H9 (cell line): ENCODE data around the gene POLDIP3. TPM values are rescaled to one million over a fixed set of nuclear protein-coding genes. Genes with fewer than 3 reads are reported as not detected.
"Not testable (repeated sequence)": the region's sequence is repeated elsewhere in the genome, so short reads cannot be mapped to it uniquely, and the experiment has no call there.

Experiments
- DNase-seq: peaks from one replicate; pipeline ENCODE4 v3.0.0-alpha.2; 2017
- H2AFZ ChIP-seq: one replicate; pipeline ENCODE4 v1.6.1; 2013; ENCODE audit warnings: mild to moderate bottlenecking, low read length, control low read depth, moderate library complexity
- H2AK5ac ChIP-seq: 2 replicates; pipeline ENCODE4 v1.6.1; 2013; ENCODE audit warnings: low read length, control low read depth, mixed read lengths; ENCODE audit not compliant: insufficient read length
- H2BK120ac ChIP-seq: one replicate; pipeline ENCODE4 v1.6.1; 2013; ENCODE audit warnings: low read depth, mild to moderate bottlenecking, low read length, control low read depth, inconsistent platforms; ENCODE audit not compliant: poor library complexity, severe bottlenecking
- H2BK12ac ChIP-seq: 2 replicates; pipeline ENCODE4 v1.6.1; 2013; ENCODE audit warnings: low read length, control low read depth, mixed read lengths, low read depth; ENCODE audit not compliant: insufficient read length
- H2BK15ac ChIP-seq: 2 replicates; pipeline ENCODE4 v1.6.1; 2013; ENCODE audit warnings: low read depth, low read length, control low read depth
- H2BK20ac ChIP-seq: one replicate; pipeline ENCODE4 v1.6.1; 2013; ENCODE audit warnings: low read depth, mild to moderate bottlenecking, low read length, control low read depth, inconsistent platforms; ENCODE audit not compliant: poor library complexity, severe bottlenecking
- H2BK5ac ChIP-seq: 2 replicates; pipeline ENCODE4 v1.6.1; 2013; ENCODE audit warnings: low read length, control low read depth, mixed read lengths; ENCODE audit not compliant: insufficient read length
- H3K14ac ChIP-seq: 2 replicates; pipeline ENCODE4 v1.6.1; 2013; ENCODE audit warnings: low read length, control low read depth; ENCODE audit not compliant: insufficient read depth
- H3K18ac ChIP-seq: 2 replicates; pipeline ENCODE4 v1.6.1; 2013; ENCODE audit warnings: low read depth, mild to moderate bottlenecking, mixed read lengths, low read length, control low read depth; ENCODE audit not compliant: insufficient read length
- H3K23ac ChIP-seq: 2 replicates; pipeline ENCODE4 v1.6.1; 2013; ENCODE audit warnings: low read length, control low read depth, mixed read lengths, low read depth; ENCODE audit not compliant: insufficient read length
- H3K23me2 ChIP-seq: 2 replicates; pipeline ENCODE4 v1.6.1; 2013; ENCODE audit warnings: low read depth, mild to moderate bottlenecking, mixed read lengths, low read length, control low read depth; ENCODE audit not compliant: insufficient read length, poor library complexity, severe bottlenecking
- H3K27ac ChIP-seq: 2 replicates; pipeline ENCODE4 v1.5.1; 2013; ENCODE audit warnings: low read length, control low read depth, mixed read lengths, low read depth; ENCODE audit not compliant: insufficient read length
- H3K27me3 ChIP-seq: 2 replicates; pipeline ENCODE4 v1.6.1; 2013; ENCODE audit warnings: low read length, control low read depth, inconsistent platforms; ENCODE audit not compliant: insufficient read depth
- H3K4ac ChIP-seq: 2 replicates; pipeline ENCODE4 v1.6.1; 2013; ENCODE audit warnings: low read depth, mild to moderate bottlenecking, control low read depth, inconsistent platforms, low read length, moderate library complexity
- H3K4me1 ChIP-seq: 2 replicates; pipeline ENCODE4 v1.6.1; 2013; ENCODE audit warnings: low read length, control low read depth, inconsistent platforms; ENCODE audit not compliant: insufficient read depth
- H3K4me2 ChIP-seq: 2 replicates; pipeline ENCODE4 v1.6.1; 2013; ENCODE audit warnings: low read length, control low read depth, mixed read lengths; ENCODE audit not compliant: insufficient read length, insufficient read depth
- H3K56ac ChIP-seq: 2 replicates; pipeline ENCODE4 v1.6.1; 2013; ENCODE audit warnings: low read depth, mild to moderate bottlenecking, mixed read lengths, low read length, control low read depth; ENCODE audit not compliant: insufficient read length
- H3K79me1 ChIP-seq: 2 replicates; pipeline ENCODE4 v1.6.1; 2013; ENCODE audit warnings: low read depth, mild to moderate bottlenecking, moderate library complexity, low read length, control low read depth, inconsistent platforms; ENCODE audit not compliant: insufficient read depth, poor library complexity, severe bottlenecking
- H3K79me2 ChIP-seq: 2 replicates; pipeline ENCODE4 v1.6.1; 2013; ENCODE audit warnings: low read length, control low read depth, inconsistent platforms; ENCODE audit not compliant: insufficient read depth
- H3K9ac ChIP-seq: 2 replicates; pipeline ENCODE4 v1.6.1; 2013; ENCODE audit warnings: low read length, control low read depth, mixed read lengths; ENCODE audit not compliant: insufficient read length; ENCODE audit errors: extremely low read depth
- H3K9me3 ChIP-seq: one replicate; pipeline ENCODE4 v1.6.1; 2013; ENCODE audit warnings: low read depth, low read length, inconsistent platforms; ENCODE audit not compliant: control insufficient read depth
- H3T11ph ChIP-seq: one replicate; pipeline ENCODE4 v1.6.1; 2013; ENCODE audit warnings: mild to moderate bottlenecking, low read length, control low read depth, inconsistent platforms
- H4K20me1 ChIP-seq: one replicate; pipeline ENCODE4 v1.6.1; 2013; ENCODE audit not compliant: control insufficient read depth, insufficient read length, insufficient read depth
- H4K5ac ChIP-seq: 2 replicates; pipeline ENCODE4 v1.6.1; 2013; ENCODE audit warnings: low read depth, mild to moderate bottlenecking, mixed read lengths, low read length, control low read depth; ENCODE audit not compliant: insufficient read length
- H4K8ac ChIP-seq: replicated peaks from 2 replicates; pipeline ENCODE4 v1.6.1; 2013; ENCODE audit warnings: low read length, control low read depth, mixed read lengths, low read depth; ENCODE audit not compliant: insufficient read length
- H4K91ac ChIP-seq: 2 replicates; pipeline ENCODE4 v1.6.1; 2013; ENCODE audit warnings: low read depth, mild to moderate bottlenecking, moderate library complexity, mixed read lengths, low read length, control low read depth; ENCODE audit not compliant: insufficient read length
- H3K27ac Mint-ChIP-seq, 3 experiments: 2 replicates in 2 of 3; 3 replicates in 1 of 3; pipeline ENCODE4 v1.8.0; 2020 to 2021; ENCODE audit warnings: mixed read lengths in 3 of 3, mild to moderate bottlenecking in 1 of 3, moderate library complexity in 1 of 3
- H3K27me3 Mint-ChIP-seq: 2 replicates; pipeline ENCODE4 v1.8.0; 2021; ENCODE audit warnings: low read depth, mild to moderate bottlenecking, moderate library complexity, mixed read lengths
- H3K36me3 Mint-ChIP-seq, 3 experiments: 2 replicates in 2 of 3; 3 replicates in 1 of 3; pipeline ENCODE4 v1.8.0; 2020 to 2021; ENCODE audit warnings: low read depth in 3 of 3, mixed read lengths in 3 of 3; ENCODE audit not compliant: insufficient read depth in 1 of 3
- H3K4me1 Mint-ChIP-seq, 2 experiments: 2 replicates each; pipeline ENCODE4 v1.8.0; 2020; ENCODE audit warnings: mixed read lengths in 2 of 2
- H3K4me3 Mint-ChIP-seq, 2 experiments: 2 replicates in 1 of 2; 3 replicates in 1 of 2; pipeline ENCODE4 v1.8.0; 2020 to 2021; ENCODE audit warnings: mild to moderate bottlenecking in 2 of 2, mixed read lengths in 2 of 2, moderate library complexity in 1 of 2
- H3K9me3 Mint-ChIP-seq, 2 experiments: 2 replicates in 1 of 2; 3 replicates in 1 of 2; pipeline ENCODE4 v1.8.0; 2020; ENCODE audit warnings: mild to moderate bottlenecking in 2 of 2, mixed read lengths in 2 of 2, moderate library complexity in 1 of 2
- CTCF ChIP-seq: fragments of 200-600 bp; sonication (generic); conservative IDR thresholded peaks from 3 replicates; pipeline ENCODE4 v1.8.0; 2021; ENCODE audit warnings: antibody characterized with exemption, mild to moderate bottlenecking
- WGBS: extraction: QIAGEN DNeasy Blood & Tissue Kit; methylation state at CpG from one replicate; pipeline ENCODE4 v1.1.7; 2013; ENCODE audit warnings: missing lambda C conversion rate, low lambda C conversion rate, mixed read lengths; ENCODE audit not compliant: insufficient read length; ENCODE audit errors: extremely low coverage; 5-methylcytosine and 5-hydroxymethylcytosine counted together
- total RNA-seq: library from RNA; stranded (reverse); gene quantifications from 2 replicates; pipeline ENCODE4 v1.2.1, GENCODE V29; 2021

POLDIP3 gene
- total RNA-seq, 1 experiment from 2014 or later: 90.8 TPM

GRCh38 chr22:42548597-42549330 is 65.9 kb downstream of the POLDIP3 start:
- no peak overlapping the region for H3K4me2 ChIP-seq
- no peak overlapping the region for H3K56ac ChIP-seq
- no peak overlapping the region for H3K18ac ChIP-seq
- TF ChIP-seq CTCF: no peak
- H3K4me1 ChIP-seq: no peaks in the 10 kb centered on the region
- H4K8ac ChIP-seq: no peak overlapping the region
- H4K91ac ChIP-seq: no peak overlapping the region
- no peak overlapping the region for H2BK15ac ChIP-seq
- H2BK5ac ChIP-seq: no peak overlapping the region
- H3T11ph ChIP-seq: no peak overlapping the region
- no peak overlapping the region for H3K14ac ChIP-seq
- Mint-ChIP-seq H3K27ac (no peak overlapping the region), H3K36me3 (peaks cover 3 to 11% (median 3%) of the 10 kb centered on the region in 3 experiments; a peak in 5 of 7 replicates), H3K9me3 (peaks cover 19 to 22% of the 10 kb centered on the region in 2 experiments), H3K4me1 (peaks cover 12 to 13% of the 10 kb centered on the region in 2 experiments), H3K27me3 (peaks cover 75% of the 10 kb centered on the region), H3K4me3 (no peak overlapping the region; a peak in 1 of 5 replicates)
- peaks cover 4% of the 10 kb centered on the region for H3K9me3 ChIP-seq
- no peak overlapping the region for H2AFZ ChIP-seq
- no peaks in the 10 kb centered on the region for H3K79me1 ChIP-seq
- no peak overlapping the region for H2BK120ac ChIP-seq
- H3K27me3 ChIP-seq: peaks cover 6% of the 10 kb centered on the region; the same call in 1 of the 2 replicates
- no peak overlapping the region for H2BK12ac ChIP-seq
- H3K9ac ChIP-seq: no peak overlapping the region
- no peaks in the 10 kb centered on the region for H4K20me1 ChIP-seq
- H3K23ac ChIP-seq: no peak overlapping the region
- no peak for DNase-seq
- WGBS: no CpG with 5 or more reads among the region's 19 CpGs
- H2AK5ac ChIP-seq: no peak overlapping the region
- no peak overlapping the region for H3K27ac ChIP-seq
- H3K23me2 ChIP-seq: peaks cover under 1% of the 10 kb centered on the region
- no peak overlapping the region for H4K5ac ChIP-seq
- no peak overlapping the region for H2BK20ac ChIP-seq
- no peak overlapping the region for H3K4ac ChIP-seq
- no peaks in the 10 kb centered on the region for H3K79me2 ChIP-seq

GRCh38 chr22:42548126-42548525 is 66.6 kb downstream of the POLDIP3 start:
- not testable (repeated sequence) for H4K20me1 ChIP-seq, H3K18ac ChIP-seq, H2BK20ac ChIP-seq, H2BK12ac ChIP-seq, H3K79me2 ChIP-seq, H3K27ac Mint-ChIP-seq, H3K4ac ChIP-seq, H2AFZ ChIP-seq, H3K27me3 ChIP-seq, H3K23me2 ChIP-seq, H2BK120ac ChIP-seq, H3K23ac ChIP-seq, H2BK15ac ChIP-seq, H3K4me3 Mint-ChIP-seq, DNase-seq, H2BK5ac ChIP-seq, H3K14ac ChIP-seq, H3K79me1 ChIP-seq, H3K4me1 ChIP-seq, H3K9me3 ChIP-seq, H4K5ac ChIP-seq, H3K27ac ChIP-seq, H3K56ac ChIP-seq, H4K8ac ChIP-seq, H3T11ph ChIP-seq, H3K4me2 ChIP-seq, H2AK5ac ChIP-seq, H4K91ac ChIP-seq, H3K9ac ChIP-seq
- no CpG with 5 or more reads among the region's 6 CpGs for WGBS
- H3K36me3 Mint-ChIP-seq: peaks cover 3 to 11% (median 3%) of the 10 kb centered on the region in 3 experiments; a peak in 5 of 7 replicates
- peaks cover 19 to 22% of the 10 kb centered on the region in 2 experiments for H3K9me3 Mint-ChIP-seq
- H3K27me3 Mint-ChIP-seq: peaks cover 76% of the 10 kb centered on the region
- peaks cover 12 to 13% of the 10 kb centered on the region in 2 experiments for H3K4me1 Mint-ChIP-seq
